Smooth muscle cell (in vitro differentiated cells): ENCODE data around the gene VAV3. TPM values are rescaled to one million over a fixed set of nuclear protein-coding genes. Genes with fewer than 3 reads are reported as not detected.

Source experiments
- DNase-seq: peaks from one replicate; lab custom pipeline; 2025; ENCODE audit not compliant: unreplicated experiment; lab: John Stamatoyannopoulos, UW
- H2AFZ ChIP-seq: fragments of 200-600 bp; sonication (generic); 2 replicates; pipeline ENCODE4 v1.6.0; 2016; ENCODE audit warnings: antibody characterized with exemption, low read depth, mild to moderate bottlenecking
- H3F3A ChIP-seq: fragments of 200-600 bp; sonication (generic); 2 replicates; pipeline ENCODE4 v1.6.0; 2017; ENCODE audit warnings: antibody characterized with exemption, low read depth
- H3K27ac ChIP-seq: fragments of 200-600 bp; sonication (generic); 2 replicates; pipeline ENCODE4 v1.5.1; 2016; ENCODE audit warnings: low read depth, mild to moderate bottlenecking
- H3K27me3 ChIP-seq: fragments of 200-600 bp; sonication (generic); 2 replicates; pipeline ENCODE4 v1.6.1; 2016; ENCODE audit warnings: low read depth, mild to moderate bottlenecking
- H3K36me3 ChIP-seq: fragments of 200-600 bp; sonication (generic); 2 replicates; pipeline ENCODE4 v1.5.1; 2016; ENCODE audit warnings: low read depth
- H3K4me1 ChIP-seq: fragments of 200-600 bp; sonication (generic); 2 replicates; pipeline ENCODE4 v1.5.1; 2016; ENCODE audit warnings: low read depth
- H3K4me2 ChIP-seq: fragments of 200-600 bp; sonication (generic); 2 replicates; pipeline ENCODE4 v1.6.0; 2016; ENCODE audit warnings: mild to moderate bottlenecking
- H3K4me3 ChIP-seq: fragments of 200-600 bp; sonication (generic); 2 replicates; pipeline ENCODE4 v1.5.1; 2016; ENCODE audit warnings: mild to moderate bottlenecking
- H3K79me2 ChIP-seq: fragments of 200-600 bp; sonication (generic); 2 replicates; pipeline ENCODE4 v1.6.0; 2016; ENCODE audit warnings: low read depth, mild to moderate bottlenecking
- H3K9ac ChIP-seq: fragments of 200-600 bp; sonication (generic); 2 replicates; pipeline ENCODE4 v1.6.0; 2016; ENCODE audit warnings: low read depth
- H3K9me3 ChIP-seq: fragments of 200-600 bp; sonication (generic); replicated peaks from 2 replicates; pipeline ENCODE4 v1.5.1; 2016; ENCODE audit warnings: low read depth
- H4K20me1 ChIP-seq: fragments of 200-600 bp; sonication (generic); 2 replicates; pipeline ENCODE4 v1.6.0; 2016; ENCODE audit warnings: low read depth
- WGBS: methylation state at CpG from one replicate; pipeline ENCODE4 v1.1.7; 2016; ENCODE audit warnings: low lambda C conversion rate; 5-methylcytosine and 5-hydroxymethylcytosine counted together
- polyA plus RNA-seq: library from polyadenylated mRNA; unstranded; fragments of >200 nt; fragmentation: Nextera tagmentation; extraction: Ambion mirVana; gene quantifications from 2 replicates; pipeline ENCODE4 v1.2.1, GENCODE V29; 2016
- total RNA-seq: library from RNA; depleted of rRNA; stranded (reverse); fragments of >200 nt; gene quantifications from 2 replicates; pipeline ENCODE4 v1.2.3, GENCODE V29; 2014
- TF ChIP-seq, protein P1 (sequence below): fragments of 200-600 bp; sonication (generic); IDR thresholded peaks from 2 replicates; pipeline ENCODE4 v1.5.1; 2017; ENCODE audit warnings: borderline replicate concordance, mild to moderate bottlenecking, antibody characterized with exemption; ENCODE audit not compliant: insufficient read depth, poor library complexity, severe bottlenecking

The VAV3 gene
- total and polyA plus RNA-seq, 2 experiments from 2014 or later, result 0.62 to 10.1 TPM

DNA sequence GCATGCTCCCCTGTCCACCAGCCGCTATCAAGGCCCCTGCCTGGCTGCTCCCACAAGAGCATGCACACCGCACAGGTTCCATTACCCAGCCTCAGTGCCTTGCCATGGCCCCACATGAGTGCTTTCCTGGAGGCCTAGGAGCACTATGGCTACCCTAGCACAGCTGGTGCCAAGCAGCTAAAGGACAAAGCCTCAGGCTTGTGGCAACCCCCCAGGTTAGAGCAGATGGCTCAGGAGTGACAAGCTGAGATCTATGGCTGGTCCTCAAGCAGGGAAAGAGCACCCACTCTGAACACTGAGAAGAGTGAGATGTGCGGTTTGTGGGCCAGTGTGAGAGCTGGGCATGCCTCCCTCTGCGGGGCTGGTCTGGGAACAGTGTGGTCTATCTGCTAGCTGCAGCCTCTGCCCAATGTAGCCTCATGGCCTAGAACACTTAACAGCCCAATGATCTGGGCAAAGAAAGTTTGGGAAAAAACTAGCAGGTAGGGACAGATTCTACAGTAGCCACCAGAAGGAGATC, 129.8 kb downstream of the VAV3 start:
- no peaks in the 10 kb centered on the region for H3K4me1 ChIP-seq
- H3K4me2 ChIP-seq, result no peak overlapping the region
- H3K4me3 ChIP-seq, result no peak overlapping the region
- no peaks in the 10 kb centered on the region for H3F3A ChIP-seq
- H4K20me1 ChIP-seq, result no peaks in the 10 kb centered on the region
- no peak overlapping the region for H3K9ac ChIP-seq
- no peak for DNase-seq
- 91% methylated on average over 4 of the region's 4 CpGs for WGBS
- no peaks in the 10 kb centered on the region for H3K79me2 ChIP-seq
- H3K9me3 ChIP-seq, result no peaks in the 10 kb centered on the region
- no peaks in the 10 kb centered on the region for H3K36me3 ChIP-seq
- TF ChIP-seq, protein P1, sequence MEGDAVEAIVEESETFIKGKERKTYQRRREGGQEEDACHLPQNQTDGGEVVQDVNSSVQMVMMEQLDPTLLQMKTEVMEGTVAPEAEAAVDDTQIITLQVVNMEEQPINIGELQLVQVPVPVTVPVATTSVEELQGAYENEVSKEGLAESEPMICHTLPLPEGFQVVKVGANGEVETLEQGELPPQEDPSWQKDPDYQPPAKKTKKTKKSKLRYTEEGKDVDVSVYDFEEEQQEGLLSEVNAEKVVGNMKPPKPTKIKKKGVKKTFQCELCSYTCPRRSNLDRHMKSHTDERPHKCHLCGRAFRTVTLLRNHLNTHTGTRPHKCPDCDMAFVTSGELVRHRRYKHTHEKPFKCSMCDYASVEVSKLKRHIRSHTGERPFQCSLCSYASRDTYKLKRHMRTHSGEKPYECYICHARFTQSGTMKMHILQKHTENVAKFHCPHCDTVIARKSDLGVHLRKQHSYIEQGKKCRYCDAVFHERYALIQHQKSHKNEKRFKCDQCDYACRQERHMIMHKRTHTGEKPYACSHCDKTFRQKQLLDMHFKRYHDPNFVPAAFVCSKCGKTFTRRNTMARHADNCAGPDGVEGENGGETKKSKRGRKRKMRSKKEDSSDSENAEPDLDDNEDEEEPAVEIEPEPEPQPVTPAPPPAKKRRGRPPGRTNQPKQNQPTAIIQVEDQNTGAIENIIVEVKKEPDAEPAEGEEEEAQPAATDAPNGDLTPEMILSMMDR, result no peak
- H3K27ac ChIP-seq, result no peak overlapping the region
- no peak overlapping the region for H2AFZ ChIP-seq
- H3K27me3 ChIP-seq, result no peaks in the 10 kb centered on the region

DNA sequence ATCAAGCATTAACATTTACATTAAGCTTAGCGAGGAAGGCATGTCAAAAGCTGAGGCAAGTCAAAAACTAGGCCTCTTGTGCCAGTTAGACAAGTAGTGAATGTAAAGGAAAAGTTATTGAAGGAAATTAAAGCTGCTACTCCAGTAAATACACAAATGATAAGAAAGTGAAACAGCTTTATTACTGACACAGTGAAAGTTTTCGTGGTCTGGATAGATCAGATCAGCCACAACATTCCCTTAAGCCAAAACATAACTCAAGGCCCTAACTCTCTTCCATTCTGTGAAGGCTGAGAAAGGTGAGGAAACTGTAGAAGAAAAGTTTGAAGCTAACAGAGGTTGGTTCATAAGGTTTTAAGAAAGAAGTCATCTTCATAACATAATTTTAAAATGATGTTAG, 131.9 kb downstream of the VAV3 start:
- no peaks in the 10 kb centered on the region for H4K20me1 ChIP-seq
- H2AFZ ChIP-seq, result no peak overlapping the region
- H3K9me3 ChIP-seq, result no peaks in the 10 kb centered on the region
- no peaks in the 10 kb centered on the region for H3K4me1 ChIP-seq
- no peaks in the 10 kb centered on the region for H3K79me2 ChIP-seq
- WGBS, result 56% methylated on average over 2 of the region's 2 CpGs
- H3K4me2 ChIP-seq, result no peak overlapping the region
- DNase-seq, result no peak
- TF ChIP-seq, protein P1, result no peak
- H3K36me3 ChIP-seq, result no peaks in the 10 kb centered on the region
- H3K4me3 ChIP-seq, result no peak overlapping the region
- no peaks in the 10 kb centered on the region for H3K27me3 ChIP-seq
- no peaks in the 10 kb centered on the region for H3F3A ChIP-seq
- H3K27ac ChIP-seq, result no peak overlapping the region
- H3K9ac ChIP-seq, result no peak overlapping the region

DNA sequence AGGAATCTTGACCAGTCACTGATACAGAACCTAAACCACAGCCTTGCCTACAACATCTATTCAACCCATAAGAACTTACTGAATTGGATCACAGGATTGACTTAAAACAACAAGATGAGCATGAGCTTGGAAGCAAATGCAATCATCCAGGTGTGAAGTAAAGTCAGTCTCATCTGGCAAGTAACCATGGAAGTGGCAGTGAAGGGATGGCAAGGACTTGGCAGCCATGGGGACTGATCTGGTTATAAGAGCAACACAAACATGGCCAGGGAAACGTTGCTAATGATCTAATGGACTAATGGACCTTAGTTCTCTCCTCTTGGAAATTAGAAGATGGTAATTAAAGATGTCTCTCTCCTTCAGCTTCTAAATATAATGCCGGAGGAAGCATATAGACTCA, 133.1 kb downstream of the VAV3 start:
- Histone ChIP-seq H3K4me3 (no peak overlapping the region), H3K9ac (no peak overlapping the region), H3K9me3 (no peaks in the 10 kb centered on the region), H2AFZ (no peak overlapping the region), H3K79me2 (no peaks in the 10 kb centered on the region), H3K4me1 (no peaks in the 10 kb centered on the region), H4K20me1 (no peaks in the 10 kb centered on the region), H3K4me2 (no peak overlapping the region), H3K36me3 (no peaks in the 10 kb centered on the region), H3K27ac (no peak overlapping the region), H3K27me3 (no peaks in the 10 kb centered on the region), H3F3A (no peaks in the 10 kb centered on the region)
- DNase-seq, result no peak
- TF ChIP-seq, protein P1, result no peak
- 78% methylated on average over 2 of the region's 2 CpGs for WGBS

DNA sequence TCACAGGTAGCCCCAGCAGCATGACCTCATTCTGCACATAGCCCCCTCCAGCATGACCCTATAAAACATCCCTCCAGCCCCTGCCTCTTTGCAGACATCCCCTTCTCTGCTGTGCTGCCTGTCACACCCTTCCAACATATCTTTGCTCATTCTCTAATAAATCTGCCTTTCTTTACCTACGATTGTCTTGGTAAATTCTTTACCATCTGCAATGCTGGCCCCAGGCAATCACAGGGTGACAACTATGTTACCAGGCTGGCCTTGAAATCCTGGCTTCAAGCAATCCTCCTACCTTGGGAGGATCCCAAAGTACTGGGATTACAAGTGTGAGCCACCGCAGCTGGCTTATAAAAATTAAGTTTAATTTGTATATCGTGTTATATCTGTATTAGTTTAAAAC, 134.5 kb downstream of the VAV3 start:
- no peak overlapping the region for H3K4me2 ChIP-seq
- 72% methylated on average over 3 of the region's 3 CpGs for WGBS
- no peaks in the 10 kb centered on the region for H4K20me1 ChIP-seq
- no peak overlapping the region for H3K27ac ChIP-seq
- H3K4me1 ChIP-seq, result no peaks in the 10 kb centered on the region
- TF ChIP-seq, protein P1, result no peak
- no peaks in the 10 kb centered on the region for H3K27me3 ChIP-seq
- no peak overlapping the region for H3K9ac ChIP-seq
- no peaks in the 10 kb centered on the region for H3F3A ChIP-seq
- H3K9me3 ChIP-seq, result no peaks in the 10 kb centered on the region
- no peaks in the 10 kb centered on the region for H3K79me2 ChIP-seq
- no peak overlapping the region for H3K4me3 ChIP-seq
- H2AFZ ChIP-seq, result no peak overlapping the region
- no peaks in the 10 kb centered on the region for H3K36me3 ChIP-seq
- no peak for DNase-seq
